Astrocyte of the spinal cord (primary cell): Measurements from ENCODE around the gene PHRF1.
"Not testable (repeated sequence)": the region's sequence is repeated elsewhere in the genome, so short reads cannot be mapped to it uniquely, and the experiment has no call there.

Experiments
- DNase-seq: peaks from one replicate; pipeline ENCODE4 v3.0.0; 2011; ENCODE audit warnings: low read depth, low spot score
- H3K4me3 ChIP-seq: 2 replicates; pipeline ENCODE4 v1.5.1; 2011; ENCODE audit warnings: low read depth, mild to moderate bottlenecking, low read length, moderate library complexity
- CTCF ChIP-seq: IDR thresholded peaks from 2 replicates; pipeline ENCODE4 v1.5.1; 2012; ENCODE audit warnings: low read depth, mild to moderate bottlenecking, low read length, inconsistent platforms
- in situ Hi-C: cut with HindIII; loops from 2 replicates; pipeline ENCODE4 v1.10.0; 2017; ENCODE audit warnings: low sequenced_read_pairs

Gene PHRF1

DNA sequence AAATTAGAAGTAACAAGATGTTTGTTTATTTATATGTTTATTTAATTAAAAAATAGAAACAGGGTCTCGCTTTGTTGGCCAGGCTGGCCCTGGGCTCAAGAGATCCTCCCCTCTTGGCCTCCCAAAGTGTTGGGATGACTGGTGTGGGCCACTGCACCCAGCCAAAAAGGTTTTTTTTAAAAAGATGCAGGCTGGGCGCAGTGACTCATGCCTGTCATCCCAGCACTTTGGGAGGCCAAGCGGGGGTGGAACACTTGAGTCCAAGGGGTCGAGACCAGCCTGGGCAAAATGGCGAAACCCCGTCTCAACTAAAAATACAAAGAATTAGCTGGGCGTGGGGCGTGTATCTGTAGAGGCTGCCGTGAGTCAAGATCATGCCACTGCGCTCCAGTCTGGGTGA lies 74.2 kb downstream of the PHRF1 start:
- no peak for TF ChIP-seq CTCF
- in situ Hi-C loops: no loop called here
- no peak overlapping the region for H3K4me3 ChIP-seq
- no peak for DNase-seq

- H3K4me3 ChIP-seq, DNase-seq, in situ Hi-C loops: not testable (repeated sequence)
Observed at GRCh38 chr11:653136-653535, 76.9 kb downstream of the PHRF1 start.

- H3K4me3 ChIP-seq: no peak overlapping the region
- TF ChIP-seq CTCF: no peak
- DNase-seq: no peak
- in situ Hi-C loops: no loop called here
Observed at GRCh38 chr11:653837-654236, 77.6 kb downstream of the PHRF1 start.

DNA sequence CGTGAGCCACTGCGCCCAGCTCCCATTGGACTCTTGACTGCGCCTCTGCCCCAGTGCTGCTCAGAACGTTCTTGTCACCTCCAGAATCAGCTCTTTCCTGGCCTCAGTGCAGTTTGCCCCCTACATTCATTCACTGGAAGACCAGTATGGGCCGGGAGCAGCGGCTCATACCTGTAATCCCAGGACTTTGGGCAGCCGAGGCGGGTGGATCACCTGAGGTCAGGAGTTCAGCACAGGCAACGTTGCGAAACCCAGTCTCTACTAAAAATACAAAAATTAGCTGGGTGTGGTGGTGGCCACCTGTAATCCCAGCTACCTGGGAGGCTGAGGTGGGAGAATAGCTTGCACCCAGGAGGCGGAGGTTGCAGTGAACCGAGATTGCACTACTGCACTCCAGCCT lies 78.2 kb downstream of the PHRF1 start:
- DNase-seq, H3K4me3 ChIP-seq, in situ Hi-C loops: not testable (repeated sequence)

DNA sequence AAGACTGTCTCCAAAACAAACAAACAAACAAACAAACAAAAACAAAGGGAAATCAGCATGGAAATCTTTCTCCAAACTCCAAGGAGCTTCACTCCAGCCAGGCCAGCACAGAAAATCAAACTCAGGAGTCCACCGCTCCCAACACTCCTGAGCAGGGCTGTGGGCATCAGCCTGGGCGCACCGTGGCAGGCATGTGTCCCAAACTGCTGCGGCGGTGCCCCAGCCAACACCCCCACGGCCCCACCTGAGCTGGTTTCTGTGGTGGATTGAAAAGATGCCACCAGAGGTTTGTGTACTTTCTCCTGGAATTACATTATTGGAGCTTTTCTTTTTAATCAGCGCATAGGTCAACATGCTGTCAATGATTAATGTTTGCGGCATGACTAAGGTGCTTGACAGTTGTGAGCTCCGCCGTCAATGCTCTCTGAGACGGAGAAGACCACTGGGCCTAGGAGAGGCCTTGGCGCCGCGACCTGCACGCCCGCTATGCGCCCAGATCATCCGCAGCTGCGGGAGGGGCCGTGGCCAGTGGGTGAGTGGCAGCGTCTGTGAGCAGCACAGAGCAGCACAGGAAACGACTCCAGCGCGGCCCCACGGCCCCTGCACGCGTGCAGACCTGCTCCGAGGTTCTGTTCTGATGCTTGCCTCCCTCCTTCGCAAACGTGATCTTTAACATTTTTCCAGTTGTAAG lies 78.9 kb downstream of the PHRF1 start:
- DNase-seq: no peak
- TF ChIP-seq CTCF: no peak
- H3K4me3 ChIP-seq: no peak overlapping the region
- in situ Hi-C loops: no loop called here

- no peak for TF ChIP-seq CTCF
- DNase-seq: no peak
- in situ Hi-C loops: no loop called here
- no peak overlapping the region for H3K4me3 ChIP-seq
Observed at GRCh38 chr11:656426-656825, 80.2 kb downstream of the PHRF1 start.

- no peak for DNase-seq
- no peak for TF ChIP-seq CTCF
- H3K4me3 ChIP-seq: no peak overlapping the region
- in situ Hi-C loops: no loop called here
Observed at GRCh38 chr11:656866-657265, 80.6 kb downstream of the PHRF1 start.

DNA sequence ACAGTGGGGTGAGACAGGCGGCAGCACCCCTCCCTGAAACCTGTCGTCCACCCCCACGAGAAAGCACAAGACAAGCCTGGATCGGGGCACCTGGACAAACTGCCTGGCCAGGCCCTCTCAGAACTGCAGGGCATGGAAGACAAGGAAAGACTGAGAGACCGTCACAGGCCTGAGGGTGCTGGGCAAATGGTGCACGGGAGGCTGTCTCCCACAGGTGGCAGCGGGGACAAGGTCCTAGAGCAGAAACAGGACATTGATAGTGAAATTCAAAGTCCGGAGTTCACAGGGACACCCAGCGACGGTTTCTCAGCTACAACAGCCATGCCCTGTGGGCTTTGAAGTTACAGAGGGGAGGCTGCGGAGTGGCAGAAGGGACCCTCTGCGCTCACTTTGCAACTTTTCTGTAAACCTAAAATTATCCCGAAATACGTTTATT lies 81.4 kb downstream of the PHRF1 start:
- no peak for TF ChIP-seq CTCF
- in situ Hi-C loops: no loop called here
- no peak overlapping the region for H3K4me3 ChIP-seq
- no peak for DNase-seq
